GM23338 (cell line): ENCODE measurements around the gene STAT5B. TPM values are rescaled to one million over a fixed set of nuclear protein-coding genes. Genes with fewer than 3 reads are reported as not detected.

ENCODE experiments used
- ATAC-seq: fragments of 200-7000 bp; cut with Tn5 transposase; 3 replicates; pipeline ENCODE4 v1.9.1; 2020
- DNase-seq: peaks from one replicate; pipeline ENCODE4 v3.0.0-alpha.2; 2015; ENCODE audit warnings: low spot score
- H2AFZ ChIP-seq: fragments of 200-600 bp; sonication (generic); 2 replicates; pipeline ENCODE4 v1.8.0; 2016; ENCODE audit warnings: antibody characterized with exemption, mild to moderate bottlenecking, moderate library complexity
- H3F3A ChIP-seq: fragments of 200-600 bp; sonication (generic); replicated peaks from 2 replicates; pipeline ENCODE4 v1.8.0; 2017; ENCODE audit warnings: antibody characterized with exemption, mixed run types, low read depth
- H3K27ac ChIP-seq: fragments of 200-600 bp; sonication (generic); 2 replicates; pipeline ENCODE4 v1.6.1; 2016; ENCODE audit warnings: low read depth
- H3K27me3 ChIP-seq: fragments of 200-600 bp; sonication (generic); 2 replicates; pipeline ENCODE4 v1.8.0; 2016; ENCODE audit warnings: mild to moderate bottlenecking, mixed run types, moderate library complexity; ENCODE audit not compliant: insufficient read depth
- H3K36me3 ChIP-seq: fragments of 200-600 bp; sonication (generic); 2 replicates; pipeline ENCODE4 v1.8.0; 2016; ENCODE audit warnings: mild to moderate bottlenecking; ENCODE audit not compliant: insufficient read depth
- H3K4me1 ChIP-seq: fragments of 200-600 bp; sonication (generic); 2 replicates; pipeline ENCODE4 v1.8.0; 2016; ENCODE audit warnings: mild to moderate bottlenecking, moderate library complexity; ENCODE audit not compliant: insufficient read depth
- H3K4me2 ChIP-seq: fragments of 200-600 bp; sonication (generic); 2 replicates; pipeline ENCODE4 v1.7.1; 2017; ENCODE audit warnings: mixed run types
- H3K4me3 ChIP-seq: fragments of 200-600 bp; sonication (generic); 2 replicates; pipeline ENCODE4 v1.6.1; 2016; ENCODE audit warnings: mixed run types
- H3K79me2 ChIP-seq: fragments of 200-600 bp; sonication (generic); replicated peaks from 2 replicates; pipeline ENCODE4 v1.8.0; 2017; ENCODE audit warnings: mild to moderate bottlenecking; ENCODE audit not compliant: insufficient read depth
- H3K9me2 ChIP-seq: fragments of 200-600 bp; sonication (generic); 2 replicates; pipeline ENCODE4 v1.8.0; 2017; ENCODE audit not compliant: insufficient read depth
- H4K20me1 ChIP-seq: fragments of 200-600 bp; sonication (generic); replicated peaks from 2 replicates; pipeline ENCODE4 v1.8.0; 2017; ENCODE audit warnings: mild to moderate bottlenecking; ENCODE audit not compliant: insufficient read depth
- H3K27ac Mint-ChIP-seq: 2 replicates; pipeline ENCODE4 v1.8.0; 2020; ENCODE audit warnings: inconsistent platforms, mild to moderate bottlenecking, moderate library complexity, mixed read lengths
- H3K27me3 Mint-ChIP-seq: 3 replicates; pipeline ENCODE4 v1.8.0; 2022; ENCODE audit warnings: low read depth, mild to moderate bottlenecking, moderate library complexity, mixed read lengths, inconsistent platforms; ENCODE audit not compliant: insufficient read depth, poor library complexity
- H3K36me3 Mint-ChIP-seq: 3 replicates; pipeline ENCODE4 v1.8.0; 2021; ENCODE audit warnings: low read depth, mild to moderate bottlenecking, inconsistent platforms, moderate library complexity, mixed read lengths
- H3K4me1 Mint-ChIP-seq: 3 replicates; pipeline ENCODE4 v1.8.0; 2020; ENCODE audit warnings: mild to moderate bottlenecking, inconsistent platforms, mixed read lengths
- H3K4me3 Mint-ChIP-seq: 3 replicates; pipeline ENCODE4 v1.8.0; 2021; ENCODE audit warnings: moderate library complexity, mild to moderate bottlenecking, inconsistent platforms, mixed read lengths
- H3K9me3 Mint-ChIP-seq: 3 replicates; pipeline ENCODE4 v1.8.0; 2020; ENCODE audit warnings: moderate library complexity, mild to moderate bottlenecking, inconsistent platforms, mixed read lengths
- CREB1 ChIP-seq: fragments of 250-450 bp; sonication (Bioruptor Pico); IDR thresholded peaks from 2 replicates; pipeline ENCODE4 v1.5.0; 2020; ENCODE audit warnings: low read depth, mild to moderate bottlenecking, moderate library complexity
- CTCF ChIP-seq, 2 experiments: fragments of 200-600 bp in 1 of 2; sonication (generic) in 1 of 2; conservative IDR thresholded peaks; 2 replicates each; pipeline versions ENCODE4 v1.5.1 to v1.6.1; 2016 to 2017; ENCODE audit warnings: antibody characterized with exemption in 2 of 2, low read depth in 2 of 2, mild to moderate bottlenecking in 2 of 2, moderate library complexity in 1 of 2
- ETS1 ChIP-seq: IDR thresholded peaks from 2 replicates; pipeline ENCODE4 v1.6.1; 2016; ENCODE audit warnings: antibody characterized with exemption
- EZH2 ChIP-seq: fragments of 200-600 bp; sonication (generic); IDR thresholded peaks from one replicate; pipeline ENCODE4 v1.8.0; 2017; ENCODE audit warnings: antibody characterized with exemption, mild to moderate bottlenecking, low read depth; ENCODE audit not compliant: unreplicated experiment
- EZH2phosphoT487 ChIP-seq: fragments of 200-600 bp; sonication (generic); IDR thresholded peaks from one replicate; pipeline ENCODE4 v1.8.1; 2018; ENCODE audit warnings: antibody characterized with exemption; ENCODE audit not compliant: unreplicated experiment
- JUNB ChIP-seq: IDR thresholded peaks from one replicate; pipeline ENCODE4 v1.6.1; 2016; ENCODE audit warnings: antibody characterized with exemption; ENCODE audit not compliant: unreplicated experiment
- POLR2AphosphoS5 ChIP-seq: IDR thresholded peaks from 2 replicates; pipeline ENCODE4 v1.6.1; 2016; ENCODE audit warnings: antibody characterized with exemption, low read depth
- REST ChIP-seq: IDR thresholded peaks from one replicate; pipeline ENCODE4 v1.6.1; 2018; ENCODE audit warnings: antibody characterized with exemption; ENCODE audit not compliant: unreplicated experiment
- STAT1 ChIP-seq: IDR thresholded peaks from one replicate; pipeline ENCODE4 v1.6.1; 2016; ENCODE audit warnings: antibody characterized with exemption; ENCODE audit not compliant: unreplicated experiment
- ZNF114 ChIP-seq: fragments of 250-450 bp; sonication (Bioruptor Pico); IDR thresholded peaks from 2 replicates; pipeline ENCODE4 v1.5.0; 2020; ENCODE audit warnings: mild to moderate bottlenecking, moderate library complexity
- ZNF331 ChIP-seq: fragments of 250-450 bp; sonication (Bioruptor Pico); IDR thresholded peaks from 2 replicates; pipeline ENCODE4 v1.5.0; 2020; ENCODE audit warnings: low read depth, mild to moderate bottlenecking, moderate library complexity
- ZNF462 ChIP-seq: fragments of 250-450 bp; sonication (Bioruptor Pico); IDR thresholded peaks from 2 replicates; pipeline ENCODE4 v1.5.0; 2020; ENCODE audit warnings: mild to moderate bottlenecking, moderate library complexity
- polyA plus RNA-seq: library from polyadenylated mRNA; unstranded; fragments of >200 nt; fragmentation: Nextera tagmentation; extraction: Ambion mirVana; gene quantifications from 2 replicates; pipeline ENCODE4 v1.2.1, GENCODE V29; 2016
- total RNA-seq: library from RNA; depleted of rRNA; stranded (reverse); fragments of >200 nt; shearing (Covaris generic); gene quantifications from 2 replicates; pipeline ENCODE4 v1.2.3, GENCODE V29; 2014

STAT5B gene
- total and polyA plus RNA-seq, 2 experiments from 2014 or later: 13.9 to 60.5 TPM

GRCh38 chr17:42167807-42168206, 108.4 kb downstream of the STAT5B start (continued):
- TF ChIP-seq CTCF (conservative IDR thresholded peaks at IDR 0.05; ENCODE audit: low read depth in 2 of 2): no peak

GRCh38 chr17:42166196-42166763, 109.9 kb downstream of the STAT5B start:
- Histone ChIP-seq H3K36me3 (no peaks in the 10 kb centered on the region), H3K27me3 (no peaks in the 10 kb centered on the region), H3K4me2 (no peak overlapping the region), H3K79me2 (no peaks in the 10 kb centered on the region), H3F3A (no peaks in the 10 kb centered on the region), H3K27ac (no peak overlapping the region), H4K20me1 (no peaks in the 10 kb centered on the region; the same call in 1 of the 2 replicates), H3K4me1 (no peaks in the 10 kb centered on the region; the same call in 1 of the 2 replicates), H3K9me2 (no peaks in the 10 kb centered on the region), H2AFZ (no peak overlapping the region), H3K4me3 (no peak overlapping the region)
- Mint-ChIP-seq H3K4me3 (no peak overlapping the region), H3K27me3 (peaks cover 18% of the 10 kb centered on the region), H3K36me3 (no peaks in the 10 kb centered on the region), H3K27ac (no peak overlapping the region), H3K9me3 (no peaks in the 10 kb centered on the region), H3K4me1 (peaks cover 4% of the 10 kb centered on the region)
- ATAC-seq: no peak
- DNase-seq: no peak
- TF ChIP-seq ZNF331 (CRISPR knock-in tag): no peak
- TF ChIP-seq ZNF114 (CRISPR knock-in tag): no peak
- no peak for TF ChIP-seq ETS1
- TF ChIP-seq CREB1: no peak
- TF ChIP-seq EZH2: no peak
- no peak for TF ChIP-seq POLR2AphosphoS5
- TF ChIP-seq STAT1: no peak
- TF ChIP-seq EZH2phosphoT487: no peak
- no peak for TF ChIP-seq REST
- no peak for TF ChIP-seq ZNF462 (CRISPR knock-in tag)
- no peak for TF ChIP-seq JUNB
